OCI-LY3 (cell line): ENCODE results near the gene EDA.

Experiments
- H2AFZ ChIP-seq: fragments of 200-600, 300-600 bp; shearing (Covaris generic); 2 replicates; pipeline ENCODE4 v1.6.0; 2014; ENCODE audit warnings: antibody characterized with exemption, low read depth, low read length
- H3K27ac ChIP-seq: fragments of 200-600, 300-600 bp; sonication (generic); 2 replicates; pipeline ENCODE4 v1.5.1; 2014; ENCODE audit warnings: mild to moderate bottlenecking, low read length, moderate library complexity, mixed read lengths
- H3K27me3 ChIP-seq: fragments of 200-600, 300-600 bp; sonication (generic); 2 replicates; pipeline ENCODE4 v1.6.1; 2014; ENCODE audit warnings: low read depth, low read length, mixed read lengths
- H3K36me3 ChIP-seq: fragments of 200-600, 300-600 bp; sonication (generic); replicated peaks from 2 replicates; pipeline ENCODE3; 2014; ENCODE audit warnings: low read depth, low read length, mixed read lengths
- H3K4me1 ChIP-seq: fragments of 300-600, 200-600 bp; sonication (generic); 2 replicates; pipeline ENCODE4 v1.6.1; 2014; ENCODE audit warnings: low read length, mixed read lengths
- H3K4me2 ChIP-seq: fragments of 200-600, 300-600 bp; sonication (generic); 2 replicates; pipeline ENCODE4 v1.6.1; 2014; ENCODE audit warnings: low read length, mixed read lengths
- H3K4me3 ChIP-seq: fragments of 300-600, 200-600 bp; sonication (generic); 2 replicates; pipeline ENCODE4 v1.5.1; 2014; ENCODE audit warnings: antibody characterized with exemption, mild to moderate bottlenecking, low read length, moderate library complexity
- H3K79me2 ChIP-seq: fragments of 300-600, 200-600 bp; shearing (Covaris generic); 2 replicates; pipeline ENCODE4 v1.6.1; 2014; ENCODE audit warnings: mild to moderate bottlenecking, low read length, mixed read lengths
- H3K9ac ChIP-seq: fragments of 300-600, 200-600 bp; shearing (Covaris generic); 2 replicates; pipeline ENCODE4 v1.6.0; 2014; ENCODE audit warnings: mild to moderate bottlenecking, low read length, moderate library complexity
- H3K9me3 ChIP-seq: fragments of 200-600, 300-600 bp; shearing (Covaris generic); 2 replicates; pipeline ENCODE4 v1.6.1; 2014; ENCODE audit warnings: low read length, mixed read lengths; ENCODE audit not compliant: insufficient read depth
- H4K20me1 ChIP-seq: fragments of 200-600, 300-600 bp; sonication (generic); 2 replicates; pipeline ENCODE4 v1.6.1; 2016; ENCODE audit warnings: low read length, mixed read lengths; ENCODE audit not compliant: insufficient read depth
- CTCF ChIP-seq: fragments of 200-600, 300-600 bp; sonication (generic); IDR thresholded peaks from 2 replicates; pipeline ENCODE4 v1.5.1; 2014; ENCODE audit warnings: antibody characterized with exemption, low read length, low read depth
- EZH2phosphoT487 ChIP-seq: fragments of 200-600 bp; shearing (Covaris generic); IDR thresholded peaks from 2 replicates; pipeline ENCODE4 v1.6.1; 2018; ENCODE audit warnings: antibody characterized with exemption, mixed run types, low read depth

The EDA gene

GRCh38 chrX:69724307-69724706 lies 108.4 kb downstream of the EDA start:
- Histone ChIP-seq H3K9ac (no peak overlapping the region), H3K27me3 (no peaks in the 10 kb centered on the region), H3K9me3 (no peaks in the 10 kb centered on the region), H4K20me1 (no peaks in the 10 kb centered on the region), H3K4me1 (no peaks in the 10 kb centered on the region), H3K79me2 (no peaks in the 10 kb centered on the region), H3K36me3 (no peaks in the 10 kb centered on the region), H3K4me3 (no peak overlapping the region), H2AFZ (no peak overlapping the region), H3K27ac (no peak overlapping the region), H3K4me2 (no peak overlapping the region)
- TF ChIP-seq CTCF (no peak), EZH2phosphoT487 (no peak)

GRCh38 chrX:69740317-69740716 lies 124.4 kb downstream of the EDA start:
- H4K20me1 ChIP-seq: no peaks in the 10 kb centered on the region
- H3K27me3 ChIP-seq: no peaks in the 10 kb centered on the region
- no peak overlapping the region for H3K9ac ChIP-seq
- H3K27ac ChIP-seq: no peak overlapping the region
- no peak overlapping the region for H3K4me2 ChIP-seq
- no peak overlapping the region for H2AFZ ChIP-seq
- no peaks in the 10 kb centered on the region for H3K79me2 ChIP-seq
- H3K9me3 ChIP-seq: no peaks in the 10 kb centered on the region
- no peaks in the 10 kb centered on the region for H3K36me3 ChIP-seq
- no peaks in the 10 kb centered on the region for H3K4me1 ChIP-seq
- TF ChIP-seq EZH2phosphoT487: no peak
- no peak for TF ChIP-seq CTCF
- no peak overlapping the region for H3K4me3 ChIP-seq

GRCh38 chrX:69741721-69742120 lies 125.8 kb downstream of the EDA start:
- no peaks in the 10 kb centered on the region for H4K20me1 ChIP-seq
- no peak overlapping the region for H3K4me3 ChIP-seq
- no peaks in the 10 kb centered on the region for H3K4me1 ChIP-seq
- no peaks in the 10 kb centered on the region for H3K27me3 ChIP-seq
- H3K36me3 ChIP-seq: no peaks in the 10 kb centered on the region
- TF ChIP-seq CTCF (no peak), EZH2phosphoT487 (no peak)
- H3K4me2 ChIP-seq: no peak overlapping the region
- H3K9me3 ChIP-seq: no peaks in the 10 kb centered on the region
- no peaks in the 10 kb centered on the region for H3K79me2 ChIP-seq
- H2AFZ ChIP-seq: no peak overlapping the region
- no peak overlapping the region for H3K27ac ChIP-seq
- no peak overlapping the region for H3K9ac ChIP-seq

GRCh38 chrX:69746051-69746450 lies 130.1 kb downstream of the EDA start:
- Histone ChIP-seq H3K27me3 (no peaks in the 10 kb centered on the region), H3K79me2 (no peaks in the 10 kb centered on the region), H3K9ac (no peak overlapping the region), H4K20me1 (no peaks in the 10 kb centered on the region), H3K4me2 (no peak overlapping the region), H3K4me1 (no peaks in the 10 kb centered on the region), H3K36me3 (no peaks in the 10 kb centered on the region), H3K9me3 (no peaks in the 10 kb centered on the region), H3K4me3 (no peak overlapping the region), H3K27ac (no peak overlapping the region), H2AFZ (no peak overlapping the region)
- TF ChIP-seq EZH2phosphoT487: no peak
- no peak for TF ChIP-seq CTCF
